NCI-H2081 treated with DMSO at 0.1 percent for 48 hours (cell line): ENCODE data around the gene NRCAM.

ENCODE experiments used
- DNase-seq: peaks from one replicate; lab custom pipeline; 2025; lab: John Stamatoyannopoulos, UW

NRCAM gene

DNA sequence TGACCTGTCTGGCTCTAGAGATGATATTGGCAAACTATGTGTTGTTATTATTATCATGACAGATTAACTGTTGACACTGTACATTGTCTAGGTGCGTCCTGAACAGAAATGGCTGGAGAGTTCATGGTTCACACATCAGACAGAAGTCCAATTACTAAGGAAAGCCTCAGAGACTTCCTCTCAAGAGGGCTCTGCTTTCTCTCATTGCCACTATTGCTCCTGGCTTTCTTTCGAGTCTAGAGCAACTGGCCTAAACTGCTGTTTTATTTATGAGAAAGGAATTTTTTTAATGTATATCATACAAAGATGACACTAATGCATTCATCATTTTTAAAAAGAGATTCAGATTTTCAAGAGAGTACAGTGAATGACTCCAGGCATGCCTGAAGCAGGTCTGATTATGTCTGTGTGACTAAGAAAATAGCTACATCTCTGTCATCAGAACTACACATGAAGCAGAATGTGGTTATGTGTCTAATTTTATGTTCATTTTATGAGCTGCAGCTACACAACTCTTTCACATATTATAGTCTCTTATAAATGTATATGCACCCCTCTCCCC, 30.4 kb downstream of the NRCAM start:
- no peak for DNase-seq

- no peak for DNase-seq
Measured at GRCh38 chr7:108424013-108424412, 32.2 kb downstream of the NRCAM start.

- DNase-seq, result no peak
Measured at GRCh38 chr7:108423089-108423989, 32.9 kb downstream of the NRCAM start.

- DNase-seq, result no peak
Measured at GRCh38 chr7:108421720-108422331, 34.4 kb downstream of the NRCAM start.

GRCh38 chr7:108419961-108420908, 36.0 kb downstream of the NRCAM start:
- DNase-seq, result no peak

GRCh38 chr7:108418946-108419345, 37.3 kb downstream of the NRCAM start:
- DNase-seq, result no peak

- no peak for DNase-seq
Measured at GRCh38 chr7:108417926-108418325, 38.3 kb downstream of the NRCAM start.

DNA sequence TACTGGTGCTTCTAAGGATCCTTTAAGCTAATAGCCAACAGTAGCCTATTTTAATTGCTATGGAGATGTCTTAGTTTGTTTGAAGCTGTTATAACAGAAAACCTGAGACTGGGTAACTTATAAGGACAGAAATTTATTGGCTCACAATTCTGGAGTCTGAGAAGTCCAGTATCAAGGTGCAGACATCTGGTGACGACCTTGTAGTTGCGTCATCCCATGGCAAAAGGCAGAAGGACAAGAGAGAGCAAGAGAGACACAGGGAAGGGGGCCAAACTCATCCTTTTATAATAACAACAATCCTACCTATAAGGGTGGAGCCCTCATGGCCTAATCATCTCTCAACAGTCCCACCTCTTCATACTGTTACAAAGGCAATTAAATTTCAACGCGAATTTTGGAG, 39.1 kb downstream of the NRCAM start:
- DNase-seq, result no peak

- DNase-seq, result no peak
Measured at GRCh38 chr7:108415821-108416536, 40.3 kb downstream of the NRCAM start.

DNA sequence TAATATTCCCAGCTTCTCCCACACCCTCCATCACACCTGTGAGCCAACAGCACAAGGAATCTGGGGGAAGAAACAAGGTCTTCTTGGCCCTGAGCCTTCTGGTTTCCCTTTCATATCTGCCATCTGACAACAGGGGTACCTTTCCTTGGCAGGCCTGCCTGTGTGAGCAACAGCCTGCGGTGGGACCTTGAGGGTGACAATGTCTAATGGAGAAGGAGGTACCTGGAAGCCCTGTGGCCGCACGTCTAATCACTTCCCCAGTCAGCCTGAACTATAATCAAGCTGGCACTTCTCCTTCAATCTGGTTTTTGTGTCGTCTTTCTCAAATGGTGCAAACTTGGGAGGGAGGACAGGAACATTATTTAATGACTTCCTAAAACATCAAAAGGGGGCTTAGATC, 41.2 kb downstream of the NRCAM start:
- DNase-seq, result no peak

GRCh38 chr7:108413782-108414492, 42.3 kb downstream of the NRCAM start:
- DNase-seq, result no peak

- DNase-seq, result no peak
Measured at GRCh38 chr7:108413337-108413736, 42.9 kb downstream of the NRCAM start.

DNA sequence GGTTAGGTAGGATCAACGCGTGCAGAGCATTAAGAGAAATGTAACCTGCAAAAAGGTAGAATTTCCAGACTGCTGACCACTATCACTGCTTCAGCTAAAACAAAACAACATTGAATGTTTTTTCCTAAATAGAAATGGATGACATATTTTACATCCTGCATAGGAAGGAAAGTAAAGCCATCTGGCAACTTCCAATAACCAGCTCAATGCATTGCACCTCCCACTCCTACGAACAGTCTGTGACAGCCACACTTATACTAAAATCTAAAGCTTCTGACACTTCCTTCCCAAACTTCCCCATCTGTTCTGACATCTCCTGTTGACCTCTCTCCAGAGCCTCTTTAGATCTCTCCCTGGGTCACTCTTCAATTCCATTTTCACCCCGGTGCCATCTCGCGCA, 47.1 kb downstream of the NRCAM start:
- DNase-seq, result no peak

- no peak for DNase-seq
Measured at GRCh38 chr7:108408296-108408991, 47.8 kb downstream of the NRCAM start.

GRCh38 chr7:108407676-108408075, 48.6 kb downstream of the NRCAM start:
- no peak for DNase-seq

DNA sequence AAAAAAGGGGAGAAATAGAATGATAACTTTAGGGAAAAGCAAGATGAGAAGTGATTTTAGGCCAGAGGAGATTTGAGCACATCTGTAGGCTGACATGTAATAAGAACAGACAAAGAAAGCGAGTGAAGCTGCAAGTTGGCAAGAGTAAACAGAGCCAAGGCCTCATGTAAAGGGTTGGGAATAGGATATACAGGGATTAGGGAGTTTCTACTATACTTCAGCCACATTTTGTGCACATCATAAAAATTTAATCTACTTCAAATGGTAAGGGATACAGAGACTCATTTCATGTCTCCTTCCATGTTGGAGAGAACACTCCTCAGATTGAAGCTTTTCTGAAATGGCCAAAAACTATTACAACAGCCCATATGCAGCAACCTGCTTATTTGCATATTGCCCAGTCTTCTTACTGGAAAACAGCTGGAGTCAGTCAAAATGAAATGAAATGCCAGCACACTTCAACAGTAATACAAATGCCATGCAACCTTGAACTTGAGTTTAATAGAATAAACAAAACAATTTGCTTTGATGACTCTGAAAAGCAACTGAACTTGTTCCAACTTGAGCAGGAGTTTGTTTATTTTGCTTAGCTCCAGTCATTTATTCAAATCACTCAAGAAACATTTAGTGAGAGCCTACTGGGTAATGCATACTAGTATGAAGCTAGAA, 49.9 kb downstream of the NRCAM start:
- DNase-seq, result no peak

DNA sequence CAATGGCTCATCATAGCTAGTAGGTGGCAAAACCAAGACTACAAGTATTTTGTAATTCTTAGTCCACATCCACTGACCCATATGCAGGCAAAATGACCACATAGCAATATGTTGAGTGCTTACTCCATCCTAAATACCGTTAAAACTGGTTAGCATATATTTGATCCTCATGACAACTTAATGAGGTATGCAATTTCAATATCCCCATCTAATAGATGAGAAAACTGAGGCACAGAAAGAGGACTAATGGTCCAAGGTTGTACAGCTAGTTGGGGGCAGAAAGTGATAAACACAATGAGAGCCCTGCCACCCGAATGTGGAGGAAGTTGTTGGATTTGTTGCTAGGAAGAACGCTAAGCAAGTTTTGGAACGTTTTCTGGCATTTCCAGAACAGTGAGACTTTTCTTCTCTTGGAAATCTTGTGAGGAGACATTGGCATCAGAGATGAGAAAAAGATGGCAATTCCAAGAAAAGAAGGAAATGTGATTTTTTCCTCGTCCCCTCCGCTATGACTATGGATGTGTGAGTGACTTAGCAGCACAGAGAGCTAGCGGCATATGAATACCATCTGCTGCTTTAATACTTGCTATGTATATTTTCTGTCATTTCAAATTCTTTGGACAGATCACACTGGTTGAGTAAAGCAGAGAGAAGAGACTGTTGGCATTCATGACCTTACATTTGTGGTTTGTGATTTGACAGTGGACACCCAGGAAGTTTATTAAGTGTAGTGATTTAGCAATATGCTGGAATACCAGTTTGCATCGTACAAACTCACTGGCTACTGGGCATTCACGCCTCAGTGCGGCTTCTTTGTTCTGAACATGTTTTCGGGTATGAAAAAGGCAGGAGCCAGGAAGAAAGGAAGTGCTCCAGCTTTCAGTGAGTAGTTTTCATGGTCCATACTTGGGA, 51.5 kb downstream of the NRCAM start:
- DNase-seq, result no peak

GRCh38 chr7:108403597-108404217, 52.5 kb downstream of the NRCAM start:
- no peak for DNase-seq
